AG04449 (cell line): ENCODE measurements around the gene STK33.

Experiments
- CTCF ChIA-PET: fragments of 350-600 bp; formaldehyde crosslinking; extraction: SDS; loops from one replicate; lab custom pipeline; 2021; ENCODE audit warnings: antibody characterized with exemption; lab: Yijun Ruan, JAX
- POLR2A ChIA-PET: fragments of 400-600, 350-600 bp; formaldehyde crosslinking; extraction: SDS; loops from one replicate; lab custom pipeline; 2020; ENCODE audit warnings: antibody characterized with exemption, inconsistent platforms; lab: Yijun Ruan, JAX
- DNase-seq: peaks from one replicate; pipeline ENCODE4 v3.0.0-alpha.2; 2010; ENCODE audit warnings: low read depth, low spot score
- H3K4me3 ChIP-seq: 2 replicates; pipeline ENCODE4 v1.5.1; 2011; ENCODE audit warnings: low read depth, mild to moderate bottlenecking, control low read depth, low read length
- CTCF ChIP-seq: IDR thresholded peaks from one replicate; pipeline ENCODE4 v1.5.1; 2011; ENCODE audit warnings: mild to moderate bottlenecking, moderate library complexity, low read length, control low read depth, inconsistent platforms; ENCODE audit not compliant: insufficient read depth; ENCODE audit errors: missing control alignments

STK33 gene

DNA sequence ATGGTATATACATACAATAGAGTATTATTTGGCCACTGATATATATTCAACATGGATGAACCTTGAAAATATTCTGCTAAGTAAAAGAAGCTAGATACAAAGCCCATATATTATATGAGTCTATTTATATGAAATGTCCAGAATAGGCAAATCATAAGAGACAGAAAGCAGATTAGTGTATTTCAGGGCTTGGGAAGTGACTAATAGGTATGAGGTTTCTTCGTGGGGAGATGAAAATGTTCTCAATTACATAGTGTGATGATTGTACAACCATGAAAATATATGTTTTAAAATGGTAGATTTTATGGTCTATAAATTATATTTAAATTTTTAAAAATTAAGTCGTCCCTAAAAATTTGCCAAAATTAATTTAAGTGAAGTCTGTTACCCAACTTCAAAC lies 92.2 kb downstream of the STK33 start:
- ChIA-PET POLR2A (no interaction called here), CTCF (no interaction called here)
- TF ChIP-seq CTCF, result no peak

DNA sequence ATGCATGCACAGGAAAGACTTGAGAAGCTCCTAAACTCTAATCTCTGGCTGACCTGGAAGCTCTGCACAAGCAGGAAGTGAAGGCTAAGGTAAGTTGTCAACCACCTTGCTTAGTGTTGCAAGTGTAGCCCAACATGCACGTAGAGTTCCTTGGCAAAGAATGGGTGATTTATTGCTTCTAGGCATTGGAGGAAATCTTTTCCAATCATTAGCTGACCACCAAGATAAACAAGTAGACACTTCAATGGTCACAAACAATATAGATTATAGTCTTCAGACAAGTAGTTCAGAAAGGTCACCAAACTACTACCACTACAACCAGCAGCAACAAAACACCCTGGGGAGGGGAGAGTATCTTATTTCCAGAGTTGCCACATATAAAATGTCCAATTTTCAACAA lies 105.6 kb downstream of the STK33 start:
- CTCF ChIA-PET, result no interaction called here
- no peak overlapping the region for H3K4me3 ChIP-seq
- DNase-seq, result no peak
- TF ChIP-seq CTCF, result no peak
- POLR2A ChIA-PET, result no interaction called here

More for the DNA sequence above, 92.2 kb downstream of the STK33 start:
- no peak overlapping the region for H3K4me3 ChIP-seq
- DNase-seq, result peak; percentile 3

DNA sequence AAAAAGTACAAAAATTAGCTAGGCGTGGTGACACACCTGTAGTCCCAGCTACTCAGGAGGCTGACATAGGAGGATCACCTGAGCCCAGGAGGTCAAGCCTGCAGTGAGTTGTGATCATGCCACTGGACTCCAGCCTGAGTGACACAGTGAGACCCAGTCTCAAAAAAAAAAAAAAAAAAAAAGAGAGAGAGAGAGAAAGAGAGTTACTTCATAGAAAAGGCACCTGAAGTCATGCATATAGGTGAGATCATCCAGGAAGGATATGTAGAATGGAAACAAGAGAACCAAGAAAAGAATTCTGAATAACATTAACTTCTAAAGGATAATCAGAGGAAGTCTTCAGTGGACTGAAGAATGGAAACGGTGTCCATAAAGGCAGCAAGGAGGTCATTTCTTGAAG lies 106.8 kb downstream of the STK33 start:
- ChIA-PET CTCF (no interaction called here), POLR2A (no interaction called here)
- H3K4me3 ChIP-seq, result no peak overlapping the region
- no peak for DNase-seq
- TF ChIP-seq CTCF, result no peak

- ChIA-PET CTCF (no interaction called here), POLR2A (no interaction called here)
- no peak for TF ChIP-seq CTCF
- no peak overlapping the region for H3K4me3 ChIP-seq
- DNase-seq, result no peak
Observed at GRCh38 chr11:8484251-8484650, 109.8 kb downstream of the STK33 start.

DNA sequence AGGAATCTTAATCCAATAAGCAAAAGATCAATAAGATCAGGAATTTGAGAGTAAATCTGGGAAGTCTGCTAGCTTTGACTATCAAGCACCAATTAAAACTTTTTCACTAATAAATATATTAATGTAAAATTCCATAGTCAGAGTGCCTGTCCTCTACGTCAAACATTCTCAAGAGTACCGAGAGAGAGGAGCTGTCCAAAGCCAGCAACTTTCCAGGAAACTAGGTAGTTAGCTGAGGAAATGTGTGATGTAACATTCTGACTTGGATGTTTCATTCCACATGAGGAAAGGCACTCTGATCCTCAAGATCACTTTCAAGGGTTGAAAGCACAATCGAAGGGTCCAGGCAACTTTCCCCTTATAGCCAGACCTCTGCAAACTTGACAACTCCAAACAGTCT lies 113.2 kb downstream of the STK33 start:
- no peak for TF ChIP-seq CTCF
- POLR2A ChIA-PET, result no interaction called here
- no peak overlapping the region for H3K4me3 ChIP-seq
- no peak for DNase-seq
- CTCF ChIA-PET, result no interaction called here

DNA sequence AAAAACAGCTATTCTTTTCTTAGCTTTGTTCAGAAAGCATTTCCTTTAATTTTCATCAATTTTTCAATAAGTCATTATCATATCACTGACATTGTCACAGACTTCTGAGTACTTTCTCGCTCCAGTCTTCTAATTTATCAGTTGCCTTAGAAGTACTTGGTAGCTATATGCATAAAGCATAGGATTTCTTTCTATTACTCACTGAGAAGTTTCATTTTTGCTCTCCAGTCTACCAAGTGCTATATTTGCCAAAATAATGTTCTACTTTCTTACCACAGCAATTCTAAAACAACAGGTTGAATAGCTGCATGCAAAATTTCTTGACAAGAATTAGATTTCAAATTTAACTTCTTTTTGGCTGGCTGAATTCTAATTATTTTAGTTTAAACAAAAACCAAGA lies 116.3 kb downstream of the STK33 start:
- ChIA-PET CTCF (no interaction called here), POLR2A (no interaction called here)
- TF ChIP-seq CTCF, result no peak
- no peak overlapping the region for H3K4me3 ChIP-seq
- DNase-seq, result no peak
